ENCODE measurements around the gene NEB.

Gene NEB

DNA sequence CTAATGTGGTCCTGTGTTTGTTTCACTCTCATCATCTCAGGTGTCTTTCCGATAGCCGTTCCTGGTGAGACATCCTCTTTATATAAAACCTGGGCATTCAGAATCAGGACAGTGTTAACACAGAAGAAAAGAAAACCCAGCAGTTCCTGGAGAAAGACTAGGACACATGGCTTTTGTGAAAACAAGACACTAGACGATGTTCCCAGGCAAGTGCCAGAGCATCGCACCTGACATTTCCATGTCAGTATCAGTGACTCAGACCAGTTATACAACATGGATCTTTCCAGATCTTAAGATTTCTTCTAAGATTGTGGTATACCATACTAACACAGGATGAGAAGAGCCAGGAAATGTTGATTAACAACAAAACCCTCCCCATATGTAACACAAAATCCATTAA lies 228.1 kb downstream of the NEB start:
- no peak overlapping the region for H3K27ac ChIP-seq
- H3K9ac ChIP-seq, result no peak overlapping the region
- no peaks in the 10 kb centered on the region for H3K27me3 ChIP-seq (ENCODE audit: control insufficient read depth, insufficient read depth, low read length)
- no peak overlapping the region for H3K4me2 ChIP-seq (ENCODE audit: low read length)
- no peaks in the 10 kb centered on the region for H3K4me1 ChIP-seq
- TF ChIP-seq CTCF (IDR thresholded peaks at IDR 0.05), result no peak
- H2AFZ ChIP-seq, result no peak overlapping the region
- H3K9me3 ChIP-seq (ENCODE audit: control insufficient read depth, low read length), result no peaks in the 10 kb centered on the region
- no peak overlapping the region for H3K4me3 ChIP-seq (ENCODE audit: low read depth, low read length)
- no peaks in the 10 kb centered on the region for H3K36me3 ChIP-seq (ENCODE audit: control insufficient read depth, insufficient read depth, low read length)
- H3K79me2 ChIP-seq, result no peaks in the 10 kb centered on the region

DNA sequence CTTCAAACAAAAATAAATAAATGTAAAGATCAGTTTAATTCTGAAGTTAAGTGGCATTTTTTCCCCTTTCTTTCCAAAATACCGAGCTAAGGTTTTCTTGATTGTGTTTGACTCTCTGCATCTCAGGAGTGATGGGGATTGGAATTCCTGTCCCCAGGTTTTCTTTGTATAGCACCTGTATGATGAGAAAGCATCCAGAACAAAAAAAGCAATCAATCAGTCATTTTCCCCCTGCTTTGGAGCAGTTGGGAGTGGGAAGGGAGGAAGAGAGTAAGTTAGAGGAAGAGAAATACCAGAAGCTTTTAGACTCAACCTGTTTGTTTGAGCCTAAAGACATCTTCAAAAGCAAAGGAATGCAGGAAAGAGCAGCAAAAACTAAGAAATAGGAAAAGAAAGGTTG lies 236.1 kb downstream of the NEB start:
- Histone ChIP-seq H3K9me3 (ENCODE audit: control insufficient read depth, low read length) (no peaks in the 10 kb centered on the region), H3K9ac (no peak overlapping the region), H3K4me2 (ENCODE audit: low read length) (no peak overlapping the region), H3K4me1 (no peaks in the 10 kb centered on the region), H3K27ac (no peak overlapping the region), H2AFZ (no peak overlapping the region), H3K79me2 (no peaks in the 10 kb centered on the region), H3K36me3 (ENCODE audit: control insufficient read depth, insufficient read depth, low read length) (no peaks in the 10 kb centered on the region), H3K4me3 (ENCODE audit: low read depth, low read length) (no peak overlapping the region), H3K27me3 (ENCODE audit: control insufficient read depth, insufficient read depth, low read length) (no peaks in the 10 kb centered on the region)
- no peak for TF ChIP-seq CTCF (IDR thresholded peaks at IDR 0.05)

- Histone ChIP-seq H3K4me2 (ENCODE audit: low read length) (no peak overlapping the region), H3K27me3 (ENCODE audit: control insufficient read depth, insufficient read depth, low read length) (no peaks in the 10 kb centered on the region), H2AFZ (no peak overlapping the region), H3K4me3 (ENCODE audit: low read depth, low read length) (no peak overlapping the region), H3K4me1 (no peaks in the 10 kb centered on the region), H3K36me3 (ENCODE audit: control insufficient read depth, insufficient read depth, low read length) (no peaks in the 10 kb centered on the region), H3K79me2 (no peaks in the 10 kb centered on the region), H3K9me3 (ENCODE audit: control insufficient read depth, low read length) (no peaks in the 10 kb centered on the region), H3K9ac (no peak overlapping the region), H3K27ac (no peak overlapping the region)
- TF ChIP-seq CTCF (IDR thresholded peaks at IDR 0.05), result no peak
Measured at GRCh38 chr2:151491496-151491895, 242.8 kb downstream of the NEB start.

DNA sequence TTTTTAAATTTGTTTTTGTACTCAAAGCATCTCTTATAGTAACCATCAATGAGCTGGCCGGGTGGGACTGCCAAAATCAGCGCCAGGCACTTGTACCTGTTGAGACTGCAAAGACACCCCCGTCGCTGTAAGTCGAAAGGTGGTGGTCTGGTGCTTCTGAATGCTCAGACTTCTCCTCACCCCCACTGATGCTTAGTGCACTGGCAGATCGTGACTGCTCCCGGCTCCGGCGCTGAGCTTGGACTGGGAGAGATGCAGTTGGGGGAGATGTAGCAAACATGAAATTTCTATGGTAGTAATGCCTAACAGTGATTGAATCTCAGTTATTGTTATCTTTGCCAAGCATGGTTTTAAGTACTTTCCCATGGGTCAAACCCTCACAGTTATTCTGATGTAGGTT lies 244.0 kb downstream of the NEB start:
- Histone ChIP-seq H3K9me3 (ENCODE audit: control insufficient read depth, low read length) (no peaks in the 10 kb centered on the region), H3K4me3 (ENCODE audit: low read depth, low read length) (no peak overlapping the region), H3K9ac (no peak overlapping the region), H3K36me3 (ENCODE audit: control insufficient read depth, insufficient read depth, low read length) (no peaks in the 10 kb centered on the region), H2AFZ (no peak overlapping the region), H3K79me2 (no peaks in the 10 kb centered on the region), H3K4me1 (no peaks in the 10 kb centered on the region), H3K4me2 (ENCODE audit: low read length) (no peak overlapping the region), H3K27ac (no peak overlapping the region), H3K27me3 (ENCODE audit: control insufficient read depth, insufficient read depth, low read length) (no peaks in the 10 kb centered on the region)
- TF ChIP-seq CTCF (IDR thresholded peaks at IDR 0.05), result no peak

DNA sequence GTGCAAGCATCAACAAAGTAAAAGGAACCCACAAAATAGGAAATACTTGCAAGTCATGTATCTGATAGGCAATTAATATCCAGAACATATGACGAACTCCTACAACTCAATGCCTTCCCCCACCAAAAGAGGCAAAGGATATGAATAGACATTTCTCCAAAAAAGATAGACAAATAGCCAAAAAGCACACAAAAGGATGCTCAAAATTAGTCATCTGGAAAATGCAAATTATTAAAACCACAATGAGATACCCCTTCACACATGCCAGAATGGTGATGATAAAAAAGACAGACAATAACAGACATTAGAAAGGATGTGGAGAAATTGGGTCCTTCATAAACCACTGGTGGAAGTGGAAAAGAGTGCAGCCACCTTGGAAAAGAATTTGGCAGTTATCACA lies 248.2 kb downstream of the NEB start:
- Histone ChIP-seq H3K9ac (no peak overlapping the region), H3K4me3 (ENCODE audit: low read depth, low read length) (no peak overlapping the region), H3K27ac (no peak overlapping the region), H3K27me3 (ENCODE audit: control insufficient read depth, insufficient read depth, low read length) (no peaks in the 10 kb centered on the region), H2AFZ (no peak overlapping the region), H3K9me3 (ENCODE audit: control insufficient read depth, low read length) (no peaks in the 10 kb centered on the region), H3K79me2 (no peaks in the 10 kb centered on the region), H3K4me2 (ENCODE audit: low read length) (no peak overlapping the region), H3K36me3 (ENCODE audit: control insufficient read depth, insufficient read depth, low read length) (no peaks in the 10 kb centered on the region), H3K4me1 (no peaks in the 10 kb centered on the region)
- no peak for TF ChIP-seq CTCF (IDR thresholded peaks at IDR 0.05)

Measured in parathyroid adenoma (tissue), 2 donors.